Measurements from ENCODE around the gene SEMA3D. TPM values are rescaled to one million over a fixed set of nuclear protein-coding genes. Genes with fewer than 3 reads are reported as not detected.

SEMA3D gene
- total and polyA plus RNA-seq, 4 donors, result 0.18 to 1.2 (median 0.72) TPM

GRCh38 chr7:85111761-85112160, 75.1 kb downstream of the SEMA3D start:
- peaks cover 0 to 2% (median 0%) of the 10 kb centered on the region in 4 donors for H3K27me3 ChIP-seq (ENCODE audit: control insufficient read depth in 4 of 4, insufficient read depth in 4 of 4, low read length in 3 of 4)
- no peak overlapping the region for H3K9ac ChIP-seq (ENCODE audit: low read depth in 1 of 2, low read length in 2 of 2)
- TF ChIP-seq ATF3 (IDR thresholded peaks at IDR 0.05) (no peak), FOXA1 (IDR thresholded peaks at IDR 0.05) (no peak), JUND (IDR thresholded peaks at IDR 0.05) (no peak), GABPA (IDR thresholded peaks at IDR 0.05 in 1 of 2, conservative IDR thresholded peaks at IDR 0.05 in 1 of 2) (no peak), RXRA (IDR thresholded peaks at IDR 0.05) (no peak), REST (IDR thresholded peaks at IDR 0.05) (no peak), YY1 (IDR thresholded peaks at IDR 0.05) (no peak), ZBTB33 (IDR thresholded peaks at IDR 0.05) (no peak), SP1 (IDR thresholded peaks at IDR 0.05) (no peak)
- no peak overlapping the region for H3K4me3 ChIP-seq (ENCODE audit: low read depth in 1 of 3, low read length in 3 of 3)
- no peaks in the 10 kb centered on the region for H3K9me3 ChIP-seq (ENCODE audit: control insufficient read depth in 4 of 4, low read length in 3 of 4)
- no peak for DNase-seq (ENCODE audit: low spot score)
- H3K36me3 ChIP-seq (ENCODE audit: control insufficient read depth in 4 of 4, insufficient read depth in 3 of 4, low read depth in 1 of 4, low read length in 3 of 4), result no peaks in the 10 kb centered on the region
- H3K27ac ChIP-seq (ENCODE audit: low read depth in 1 of 2, low read length in 2 of 2), result no peak overlapping the region
- 86% methylated on average over 1 of the region's 1 CpG for WGBS
- no peaks in the 10 kb centered on the region for H3K4me1 ChIP-seq (ENCODE audit: control insufficient read depth in 4 of 4, insufficient read depth in 4 of 4, low read length in 3 of 4)

- 75% methylated on average over 5 of the region's 5 CpGs for WGBS
- no peak overlapping the region for H3K27ac ChIP-seq (ENCODE audit: low read depth in 1 of 2, low read length in 2 of 2)
- no peak overlapping the region for H3K9ac ChIP-seq (ENCODE audit: low read depth in 1 of 2, low read length in 2 of 2)
- H3K27me3 ChIP-seq (ENCODE audit: control insufficient read depth in 4 of 4, insufficient read depth in 4 of 4, low read length in 3 of 4), result no peaks in the 10 kb centered on the region
- no peaks in the 10 kb centered on the region for H3K36me3 ChIP-seq (ENCODE audit: control insufficient read depth in 4 of 4, insufficient read depth in 3 of 4, low read depth in 1 of 4, low read length in 3 of 4)
- no peak for TF ChIP-seq HNF4G (IDR thresholded peaks at IDR 0.05)
- TF ChIP-seq ZBTB33 (IDR thresholded peaks at IDR 0.05), result no peak
- TF ChIP-seq MAX (IDR thresholded peaks at IDR 0.05), result no peak
- TF ChIP-seq SP1 (IDR thresholded peaks at IDR 0.05), result no peak
- TF ChIP-seq RXRA (IDR thresholded peaks at IDR 0.05), result no peak
- no peak overlapping the region for H3K4me3 ChIP-seq (ENCODE audit: low read depth in 1 of 3, low read length in 3 of 3)
- no peak for DNase-seq (ENCODE audit: low spot score)
- no peaks in the 10 kb centered on the region for H3K4me1 ChIP-seq (ENCODE audit: control insufficient read depth in 4 of 4, insufficient read depth in 4 of 4, low read length in 3 of 4)
- no peaks in the 10 kb centered on the region for H3K9me3 ChIP-seq (ENCODE audit: control insufficient read depth in 4 of 4, low read length in 3 of 4)
Measured at GRCh38 chr7:85106719-85107118, 80.1 kb downstream of the SEMA3D start.

Data from liver (tissue), 9 donors.